ENCODE data around the gene ZSCAN23. TPM values are rescaled to one million over a fixed set of nuclear protein-coding genes. Genes with fewer than 3 reads are reported as not detected.

The ZSCAN23 gene
- total RNA-seq, 2 donors from 2014 or later, result 0.40 to 1.5 TPM

DNA sequence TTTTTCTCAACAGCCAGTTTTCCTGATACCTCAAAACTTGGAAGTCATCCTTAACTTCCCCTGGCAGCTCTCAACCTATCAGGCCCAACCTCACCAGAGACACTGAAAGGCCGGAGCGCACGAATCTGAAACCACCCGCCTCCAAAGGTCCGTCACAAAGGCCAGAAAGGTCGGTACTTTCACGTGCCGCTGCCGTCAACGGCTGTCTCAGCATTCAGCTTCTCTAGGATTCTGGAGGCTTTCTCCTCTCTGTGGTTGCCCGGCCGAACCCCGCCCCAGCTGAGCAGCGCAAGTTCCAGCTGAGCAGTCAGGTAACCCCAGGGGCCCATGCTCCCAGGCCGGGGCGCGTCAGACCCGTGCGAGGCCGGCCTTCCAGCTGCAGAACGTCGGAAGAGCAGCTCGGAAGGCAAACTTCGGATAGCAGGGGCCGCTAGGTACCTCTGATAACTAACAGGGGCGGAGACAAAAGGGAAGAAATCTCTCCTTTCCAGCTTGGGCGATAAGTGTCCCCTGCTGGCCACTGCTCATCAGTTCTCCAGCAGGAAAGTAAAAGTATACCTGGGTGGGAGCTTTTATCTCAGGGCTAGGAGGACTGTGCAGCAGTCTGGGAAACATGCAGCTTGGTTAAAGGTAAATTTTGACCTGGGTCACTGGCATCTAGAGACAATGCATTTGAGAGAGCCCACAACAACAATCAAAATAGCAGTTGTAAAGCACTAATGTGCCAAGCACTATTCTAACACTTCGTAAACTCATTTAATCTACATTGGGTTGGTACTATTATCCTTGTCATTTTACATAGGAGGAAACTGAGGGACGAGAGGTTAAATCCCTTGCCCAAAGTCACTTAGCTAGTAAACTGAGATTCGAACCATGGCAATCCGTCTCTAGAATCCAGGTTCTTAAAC is 59.8 kb downstream of the ZSCAN23 start:
- Mint-ChIP-seq H3K4me1 (ENCODE audit: low read depth in 2 of 2) (peaks cover 41 to 43% of the 10 kb centered on the region in 2 donors), H3K9me3 (no peaks in the 10 kb centered on the region), H3K27me3 (no peaks in the 10 kb centered on the region), H3K4me3 (peak overlapping the region; percentile 67), H3K36me3 (peaks cover 48% of the 10 kb centered on the region), H3K27ac (peak overlapping the region in 1 of 2 donors; percentile 75)
- ATAC-seq (peak; percentile 71 to 74), DNase-seq (ENCODE audit: low spot score) (no peak)

Other genes with a start within 250 kb of the ZSCAN23 start
- 10 to 100 TPM; 12.6 to 13.1 TPM for gene ZSCAN9, start 218.2 kb downstream of the ZSCAN23 start, total RNA-seq
- gene ZKSCAN4, start 191.2 kb downstream of the ZSCAN23 start, total RNA-seq, result 1 to 10 TPM; 3.3 to 4.7 TPM
- gene NKAPL, start 184.2 kb downstream of the ZSCAN23 start, total RNA-seq, result under 1 TPM in 1 of 2 donors, not detected in 1; 0.45 TPM
- gene ZSCAN26, start 176.3 kb downstream of the ZSCAN23 start, total RNA-seq, result 1 to 10 TPM; 6.7 to 8.3 TPM
- 1 to 10 TPM; 1.6 to 2.6 TPM for gene PGBD1, start 161.9 kb downstream of the ZSCAN23 start, total RNA-seq
- gene ZSCAN31, start 107.3 kb downstream of the ZSCAN23 start, total RNA-seq, result 1 to 10 TPM in 1 of 2 donors, under 1 TPM in 1; 0.40 to 2.0 TPM
- 1 to 10 TPM; 3.1 to 4.6 TPM for gene ZKSCAN3, start 93.5 kb downstream of the ZSCAN23 start, total RNA-seq
- gene ZSCAN12, start 43.7 kb downstream of the ZSCAN23 start, total RNA-seq, result 1 to 10 TPM; 6.9 to 9.9 TPM
- not detected for gene GPX6, start 72.3 kb upstream of the ZSCAN23 start, total RNA-seq
- gene GPX5, start 82.4 kb upstream of the ZSCAN23 start, total RNA-seq, result not detected

Measured in natural killer cell treated with Interleukin-12 subunit alpha and Interleukin-12 subunit beta and Interleukin-15 and Interleukin-18, amount 100 ng/mL, for 72 hours (primary cell).